WTC11 (cell line): ENCODE measurements around the gene SHKBP1. TPM values are rescaled to one million over a fixed set of nuclear protein-coding genes. Genes with fewer than 3 reads are reported as not detected.

Experiments
- ATAC-seq: fragments of 200-7000 bp; cut with Tn5 transposase; 2 replicates; pipeline ENCODE4 v1.10.0; 2021; ENCODE audit warnings: mild to moderate bottlenecking, moderate library complexity
- CTCF ChIA-PET: fragments of 300-600 bp; sonication (Branson Sonifier 250); formaldehyde crosslinking; loops from one replicate; lab custom pipeline; 2021; ENCODE audit warnings: antibody characterized with exemption; lab: Charles Lee
- POLR2A ChIA-PET: fragments of 350-600 bp; sonication (Branson Sonifier 250); formaldehyde crosslinking; loops from one replicate; lab custom pipeline; 2021; ENCODE audit warnings: antibody characterized with exemption; lab: Charles Lee
- DNase-seq: peaks from one replicate; pipeline ENCODE4 v3.0.0; 2021; ENCODE audit warnings: low spot score
- H3K27ac Mint-ChIP-seq: 2 replicates; pipeline ENCODE4 v1.8.0; 2021; ENCODE audit warnings: mixed read lengths
- H3K27me3 Mint-ChIP-seq: 2 replicates; pipeline ENCODE4 v1.8.0; 2021; ENCODE audit warnings: low read depth, mild to moderate bottlenecking, moderate library complexity, mixed read lengths
- H3K36me3 Mint-ChIP-seq: 2 replicates; pipeline ENCODE4 v1.8.0; 2021; ENCODE audit warnings: mixed read lengths
- H3K4me1 Mint-ChIP-seq: 2 replicates; pipeline ENCODE4 v1.8.0; 2022; ENCODE audit warnings: mixed read lengths
- H3K4me3 Mint-ChIP-seq: 2 replicates; pipeline ENCODE4 v1.8.0; 2021; ENCODE audit warnings: mild to moderate bottlenecking, moderate library complexity, mixed read lengths
- H3K9me3 Mint-ChIP-seq: 2 replicates; pipeline ENCODE4 v1.8.0; 2021; ENCODE audit warnings: mixed read lengths
- ELF4 ChIP-seq: sonication (generic); formaldehyde crosslinking; IDR thresholded peaks from 2 replicates; pipeline ENCODE4 v1.8.1; 2022; ENCODE audit warnings: low read depth, mild to moderate bottlenecking, moderate library complexity, missing genetic modification reagents
- FOXP1 ChIP-seq: sonication (generic); formaldehyde crosslinking; IDR thresholded peaks from 2 replicates; pipeline ENCODE4 v1.8.0; 2022; ENCODE audit warnings: missing genetic modification reagents, mild to moderate bottlenecking, moderate library complexity, borderline replicate concordance
- GTF2I ChIP-seq: fragments of 250-450 bp; sonication (Bioruptor Pico); conservative IDR thresholded peaks from 2 replicates; pipeline ENCODE4 v1.4.0; 2021; ENCODE audit warnings: mild to moderate bottlenecking
- HMGA2 ChIP-seq: fragments of 250-450 bp; sonication (Bioruptor Pico); IDR thresholded peaks from 2 replicates; pipeline ENCODE4 v1.4.0; 2021; ENCODE audit warnings: mild to moderate bottlenecking, moderate library complexity
- IRF2 ChIP-seq: sonication (generic); formaldehyde crosslinking; IDR thresholded peaks from 2 replicates; pipeline ENCODE4 v1.8.0; 2022; ENCODE audit warnings: low read depth, missing genetic modification reagents, borderline replicate concordance
- JAZF1 ChIP-seq: fragments of 250-450 bp; sonication (Bioruptor Pico); IDR thresholded peaks from 2 replicates; pipeline ENCODE4 v1.9.0; 2021; ENCODE audit warnings: moderate library complexity, mild to moderate bottlenecking, inconsistent platforms
- MAX ChIP-seq: sonication (generic); formaldehyde crosslinking; IDR thresholded peaks from 2 replicates; pipeline ENCODE4 v1.8.0; 2022; ENCODE audit warnings: mild to moderate bottlenecking, missing genetic modification reagents
- NR1H2 ChIP-seq: sonication (generic); formaldehyde crosslinking; IDR thresholded peaks from 2 replicates; pipeline ENCODE4 v1.9.0; 2021; ENCODE audit warnings: mild to moderate bottlenecking, moderate library complexity, missing genetic modification reagents
- NR3C1 ChIP-seq: sonication (generic); formaldehyde crosslinking; conservative IDR thresholded peaks from 2 replicates; pipeline ENCODE4 v1.8.1; 2023; ENCODE audit warnings: low read depth, mild to moderate bottlenecking, missing genetic modification reagents
- PRDM15 ChIP-seq: sonication (generic); formaldehyde crosslinking; IDR thresholded peaks from 2 replicates; pipeline ENCODE4 v1.8.0; 2022; ENCODE audit warnings: missing genetic modification reagents
- SOX15 ChIP-seq: fragments of 250-450 bp; sonication (Bioruptor Pico); IDR thresholded peaks from 2 replicates; pipeline ENCODE4 v1.9.0; 2021; ENCODE audit warnings: mild to moderate bottlenecking
- STAT6 ChIP-seq: sonication (generic); formaldehyde crosslinking; conservative IDR thresholded peaks from 2 replicates; pipeline ENCODE4 v1.8.1; 2023; ENCODE audit warnings: mild to moderate bottlenecking, low read depth, missing genetic modification reagents, moderate library complexity
- TEAD4 ChIP-seq: sonication (generic); formaldehyde crosslinking; IDR thresholded peaks from 2 replicates; pipeline ENCODE4 v1.8.0; 2022; ENCODE audit warnings: mild to moderate bottlenecking, missing genetic modification reagents
- TP53 ChIP-seq: sonication (generic); formaldehyde crosslinking; IDR thresholded peaks from 2 replicates; pipeline ENCODE4 v1.8.1; 2023; ENCODE audit warnings: mild to moderate bottlenecking, missing genetic modification reagents
- ZNF396 ChIP-seq: fragments of 250-450 bp; sonication (Bioruptor Pico); IDR thresholded peaks from 2 replicates; pipeline ENCODE4 v1.8.0; 2021; ENCODE audit warnings: mild to moderate bottlenecking, moderate library complexity, borderline replicate concordance
- ZNF423 ChIP-seq: fragments of 250-450 bp; sonication (Bioruptor Pico); IDR thresholded peaks from 2 replicates; pipeline ENCODE4 v2.1.2; 2022; ENCODE audit warnings: mild to moderate bottlenecking, moderate library complexity
- ZNF512 ChIP-seq: sonication (generic); formaldehyde crosslinking; IDR thresholded peaks from 2 replicates; pipeline ENCODE4 v1.8.1; 2022; ENCODE audit warnings: missing genetic modification reagents, borderline replicate concordance
- total RNA-seq: library from RNA; stranded (reverse); gene quantifications from 3 replicates; pipeline ENCODE4 v1.2.3, GENCODE V29; 2021
- TF ChIP-seq, protein P1 (sequence below): sonication (generic); formaldehyde crosslinking; IDR thresholded peaks from 2 replicates; pipeline ENCODE4 v1.8.0; 2022; ENCODE audit warnings: mild to moderate bottlenecking, missing genetic modification reagents
- TF ChIP-seq, protein P2 (sequence below): sonication (generic); formaldehyde crosslinking; IDR thresholded peaks from 2 replicates; pipeline ENCODE4 v1.8.1; 2022; ENCODE audit warnings: low read depth, mild to moderate bottlenecking, moderate library complexity, missing genetic modification reagents, borderline replicate concordance
- TF ChIP-seq, protein P3 (sequence below): sonication (generic); formaldehyde crosslinking; IDR thresholded peaks from 2 replicates; pipeline ENCODE4 v1.8.0; 2023; ENCODE audit warnings: missing genetic modification reagents
- TF ChIP-seq, protein P4 (sequence below): sonication (generic); formaldehyde crosslinking; IDR thresholded peaks from 2 replicates; pipeline ENCODE4 v1.8.0; 2022; ENCODE audit warnings: mild to moderate bottlenecking, missing genetic modification reagents

SHKBP1 gene
- total RNA-seq, 1 experiment from 2014 or later, result 71.7 TPM

DNA sequence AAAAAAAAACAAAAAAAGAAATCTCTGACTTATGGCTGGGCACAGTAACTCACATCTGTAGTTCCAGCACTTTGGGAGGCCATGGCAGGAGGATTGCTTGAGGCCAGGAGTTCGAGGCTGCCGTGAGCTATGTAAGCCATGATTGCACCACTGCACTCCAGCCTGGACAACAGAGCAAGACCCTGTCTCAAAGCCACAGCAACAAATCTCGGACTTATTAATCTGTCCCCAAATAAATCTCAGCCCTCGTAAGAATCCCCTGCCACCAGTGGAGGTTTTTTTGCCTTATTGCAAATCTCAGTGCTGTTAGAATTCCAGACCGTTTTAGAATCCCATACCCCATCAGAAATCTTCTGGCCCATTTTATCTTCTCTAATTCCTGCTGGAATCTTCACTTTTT is 4.9 kb downstream of the SHKBP1 start (continued):
- no peak for TF ChIP-seq JAZF1 (CRISPR knock-in tag)

- Mint-ChIP-seq H3K27ac (no peak overlapping the region), H3K27me3 (no peaks in the 10 kb centered on the region), H3K4me1 (peaks cover 9% of the 10 kb centered on the region), H3K36me3 (peaks cover 53% of the 10 kb centered on the region), H3K4me3 (no peak overlapping the region), H3K9me3 (no peaks in the 10 kb centered on the region)
- TF ChIP-seq HMGA2 (CRISPR knock-in tag), result no peak
- TF ChIP-seq ELF4 (CRISPR knock-in tag), result no peak
- TF ChIP-seq ZNF512, result no peak
- TF ChIP-seq, protein P1, sequence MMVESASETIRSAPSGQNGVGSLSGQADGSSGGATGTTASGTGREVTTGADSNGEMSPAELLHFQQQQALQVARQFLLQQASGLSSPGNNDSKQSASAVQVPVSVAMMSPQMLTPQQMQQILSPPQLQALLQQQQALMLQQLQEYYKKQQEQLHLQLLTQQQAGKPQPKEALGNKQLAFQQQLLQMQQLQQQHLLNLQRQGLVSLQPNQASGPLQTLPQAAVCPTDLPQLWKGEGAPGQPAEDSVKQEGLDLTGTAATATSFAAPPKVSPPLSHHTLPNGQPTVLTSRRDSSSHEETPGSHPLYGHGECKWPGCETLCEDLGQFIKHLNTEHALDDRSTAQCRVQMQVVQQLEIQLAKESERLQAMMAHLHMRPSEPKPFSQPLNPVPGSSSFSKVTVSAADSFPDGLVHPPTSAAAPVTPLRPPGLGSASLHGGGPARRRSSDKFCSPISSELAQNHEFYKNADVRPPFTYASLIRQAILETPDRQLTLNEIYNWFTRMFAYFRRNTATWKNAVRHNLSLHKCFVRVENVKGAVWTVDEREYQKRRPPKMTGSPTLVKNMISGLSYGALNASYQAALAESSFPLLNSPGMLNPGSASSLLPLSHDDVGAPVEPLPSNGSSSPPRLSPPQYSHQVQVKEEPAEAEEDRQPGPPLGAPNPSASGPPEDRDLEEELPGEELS (CRISPR knock-in tag), result no peak
- TF ChIP-seq NR1H2, result no peak
- ChIA-PET POLR2A (no interaction called here), CTCF (interaction anchor here (0.6 kb wide), 1 partner anchor 164 kb away, joined by 5 read pairs; no protein-coding TSS in a partner anchor)
- no peak for ATAC-seq
- DNase-seq, result no peak
Measured at GRCh38 chr19:40582467-40582866, 5.8 kb downstream of the SHKBP1 start.

DNA sequence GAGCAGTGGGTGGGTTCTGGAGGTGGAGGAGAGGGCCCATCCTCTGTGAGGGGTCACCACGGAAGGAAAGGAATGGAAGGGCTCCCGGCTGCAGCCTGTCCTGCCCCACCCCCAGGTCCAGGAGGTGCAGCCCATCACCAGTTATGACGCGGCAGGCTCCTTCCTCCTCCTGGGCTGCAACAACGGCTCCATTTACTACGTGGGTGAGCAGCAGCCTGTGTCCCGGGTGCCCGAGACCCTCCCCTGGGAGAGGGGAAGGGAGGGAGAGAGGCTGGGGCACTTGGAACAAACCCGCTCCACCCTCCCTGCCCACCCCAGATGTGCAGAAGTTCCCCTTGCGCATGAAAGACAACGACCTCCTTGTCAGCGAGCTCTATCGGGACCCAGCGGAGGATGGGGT is 6.6 kb downstream of the SHKBP1 start:
- ChIA-PET CTCF (interaction anchor here (0.9 to 1.0 kb wide), 2 partner anchors 15 to 21 kb away, joined by 3 read pairs; no protein-coding TSS in a partner anchor), POLR2A (no interaction called here)
- Mint-ChIP-seq H3K27ac (no peak overlapping the region), H3K4me1 (peaks cover 4% of the 10 kb centered on the region), H3K4me3 (no peak overlapping the region), H3K9me3 (no peaks in the 10 kb centered on the region), H3K36me3 (peaks cover 58% of the 10 kb centered on the region), H3K27me3 (no peaks in the 10 kb centered on the region)
- DNase-seq, result no peak
- ATAC-seq, result no peak
- TF ChIP-seq SOX15, result no peak
- TF ChIP-seq MAX (CRISPR knock-in tag), result no peak
- no peak for TF ChIP-seq GTF2I (CRISPR knock-in tag)
- TF ChIP-seq NR3C1 (CRISPR knock-in tag), result no peak
- TF ChIP-seq STAT6 (CRISPR knock-in tag), result no peak
- TF ChIP-seq, protein P2, sequence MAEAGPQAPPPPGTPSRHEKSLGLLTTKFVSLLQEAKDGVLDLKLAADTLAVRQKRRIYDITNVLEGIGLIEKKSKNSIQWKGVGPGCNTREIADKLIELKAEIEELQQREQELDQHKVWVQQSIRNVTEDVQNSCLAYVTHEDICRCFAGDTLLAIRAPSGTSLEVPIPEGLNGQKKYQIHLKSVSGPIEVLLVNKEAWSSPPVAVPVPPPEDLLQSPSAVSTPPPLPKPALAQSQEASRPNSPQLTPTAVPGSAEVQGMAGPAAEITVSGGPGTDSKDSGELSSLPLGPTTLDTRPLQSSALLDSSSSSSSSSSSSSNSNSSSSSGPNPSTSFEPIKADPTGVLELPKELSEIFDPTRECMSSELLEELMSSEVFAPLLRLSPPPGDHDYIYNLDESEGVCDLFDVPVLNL, result no peak
- no peak for TF ChIP-seq TEAD4 (CRISPR knock-in tag)
- no peak for TF ChIP-seq PRDM15 (CRISPR knock-in tag)
- no peak for TF ChIP-seq ZNF423 (CRISPR knock-in tag)
- TF ChIP-seq, protein P3, sequence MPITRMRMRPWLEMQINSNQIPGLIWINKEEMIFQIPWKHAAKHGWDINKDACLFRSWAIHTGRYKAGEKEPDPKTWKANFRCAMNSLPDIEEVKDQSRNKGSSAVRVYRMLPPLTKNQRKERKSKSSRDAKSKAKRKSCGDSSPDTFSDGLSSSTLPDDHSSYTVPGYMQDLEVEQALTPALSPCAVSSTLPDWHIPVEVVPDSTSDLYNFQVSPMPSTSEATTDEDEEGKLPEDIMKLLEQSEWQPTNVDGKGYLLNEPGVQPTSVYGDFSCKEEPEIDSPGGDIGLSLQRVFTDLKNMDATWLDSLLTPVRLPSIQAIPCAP (CRISPR knock-in tag), result no peak
- TF ChIP-seq FOXP1 (CRISPR knock-in tag), result no peak
- no peak for TF ChIP-seq ZNF396 (CRISPR knock-in tag)
- no peak for TF ChIP-seq IRF2 (CRISPR knock-in tag)
- no peak for TF ChIP-seq TP53 (CRISPR knock-in tag)
- TF ChIP-seq, protein P4, sequence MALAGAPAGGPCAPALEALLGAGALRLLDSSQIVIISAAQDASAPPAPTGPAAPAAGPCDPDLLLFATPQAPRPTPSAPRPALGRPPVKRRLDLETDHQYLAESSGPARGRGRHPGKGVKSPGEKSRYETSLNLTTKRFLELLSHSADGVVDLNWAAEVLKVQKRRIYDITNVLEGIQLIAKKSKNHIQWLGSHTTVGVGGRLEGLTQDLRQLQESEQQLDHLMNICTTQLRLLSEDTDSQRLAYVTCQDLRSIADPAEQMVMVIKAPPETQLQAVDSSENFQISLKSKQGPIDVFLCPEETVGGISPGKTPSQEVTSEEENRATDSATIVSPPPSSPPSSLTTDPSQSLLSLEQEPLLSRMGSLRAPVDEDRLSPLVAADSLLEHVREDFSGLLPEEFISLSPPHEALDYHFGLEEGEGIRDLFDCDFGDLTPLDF (CRISPR knock-in tag), result no peak
